Measurements from ENCODE around the gene ZFY.

DNA sequence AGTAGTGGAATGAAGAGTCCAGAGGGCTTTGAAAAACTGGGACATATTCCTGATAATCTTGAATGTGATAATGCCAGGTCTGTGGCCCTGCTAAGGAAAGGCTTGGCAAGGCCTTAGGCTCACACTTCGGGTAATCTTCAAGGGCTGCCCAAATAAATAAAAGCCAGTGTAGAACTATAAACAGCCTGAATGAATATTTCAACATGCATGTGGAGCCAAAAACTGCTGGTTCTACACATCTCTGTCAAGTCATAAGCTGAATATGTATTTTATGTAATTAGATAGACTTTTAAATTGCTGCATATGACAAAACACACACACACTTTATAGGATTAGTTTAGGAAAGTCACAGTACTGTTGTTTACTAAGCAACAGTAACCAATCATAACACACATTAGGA lies 30.4 kb downstream of the ZFY start:
- TF ChIP-seq CTCF (IDR thresholded peaks at IDR 0.05) = no peak
- no peak for TF ChIP-seq POLR2A (IDR thresholded peaks at IDR 0.05)
- TF ChIP-seq POLR2AphosphoS5 (IDR thresholded peaks at IDR 0.05) = no peak
